ENCODE data around the gene AP4S1.
"Not testable (repeated sequence)": the region's sequence is repeated elsewhere in the genome, so short reads cannot be mapped to it uniquely, and the experiment has no call there.

Gene AP4S1, protein sequence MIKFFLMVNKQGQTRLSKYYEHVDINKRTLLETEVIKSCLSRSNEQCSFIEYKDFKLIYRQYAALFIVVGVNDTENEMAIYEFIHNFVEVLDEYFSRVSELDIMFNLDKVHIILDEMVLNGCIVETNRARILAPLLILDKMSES

DNA sequence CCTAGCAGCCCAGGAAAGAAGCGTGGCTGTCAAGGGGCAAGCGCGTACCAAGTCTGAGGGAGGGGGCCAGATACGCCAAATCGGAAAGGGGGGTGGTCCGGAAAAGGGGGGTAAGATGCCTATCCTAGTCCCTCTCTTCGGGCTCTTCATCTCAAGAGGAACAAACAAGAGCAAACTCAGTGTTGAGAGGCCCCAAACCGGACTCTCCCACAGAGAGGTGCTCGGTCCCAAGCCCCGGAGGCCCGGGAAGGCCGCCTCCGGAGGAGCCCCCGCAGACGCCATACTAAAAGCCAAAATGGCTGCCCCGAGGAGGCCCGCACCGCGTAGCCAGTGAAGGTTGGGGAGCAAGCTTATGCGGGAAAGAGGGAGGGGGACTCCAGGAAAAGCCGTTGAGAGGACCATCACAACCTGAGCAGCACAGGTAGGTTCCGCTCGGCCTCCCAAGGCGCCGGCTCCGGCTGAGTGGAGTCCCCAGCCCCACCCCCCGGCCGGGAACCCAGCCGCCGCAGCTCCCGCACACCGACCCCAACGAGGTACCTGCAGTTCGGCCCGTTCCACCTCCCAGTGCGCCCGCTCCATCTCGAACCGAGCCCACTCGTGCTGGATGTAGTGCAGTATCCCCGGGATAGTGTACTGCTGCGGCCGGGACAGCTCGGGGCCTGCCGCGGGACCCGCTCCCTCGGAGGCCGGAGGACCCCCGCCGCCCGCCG is at the start of gene AP4S1:
AP4S1 (plus strand) TSS at position 283 of the 710 bp plus-strand sequence. CDS start 40,548 bp downstream, outside the sequence.
- Histone ChIP-seq H3K4me2 (ENCODE audit: low read length) (peak within 1 kb of the TSS; percentile 76), H3K4me3 (ENCODE audit: low read depth, low read length) (peak within 1 kb of the TSS; percentile 93), H3K4me1 (no peaks in the 10 kb centered on the region), H3K27ac (peak within 1 kb of the TSS; percentile 97), H2AFZ (peak within 1 kb of the TSS; percentile 95), H3K79me2 (peaks cover 33% of the 10 kb centered on the region), H3K9ac (peak within 1 kb of the TSS; percentile 94), H3K27me3 (ENCODE audit: control insufficient read depth, insufficient read depth, low read length) (no peaks in the 10 kb centered on the region), H3K9me3 (ENCODE audit: control insufficient read depth, low read length) (no peaks in the 10 kb centered on the region), H3K36me3 (ENCODE audit: control insufficient read depth, insufficient read depth, low read length) (no peaks in the 10 kb centered on the region)
- TF ChIP-seq, protein P1, sequence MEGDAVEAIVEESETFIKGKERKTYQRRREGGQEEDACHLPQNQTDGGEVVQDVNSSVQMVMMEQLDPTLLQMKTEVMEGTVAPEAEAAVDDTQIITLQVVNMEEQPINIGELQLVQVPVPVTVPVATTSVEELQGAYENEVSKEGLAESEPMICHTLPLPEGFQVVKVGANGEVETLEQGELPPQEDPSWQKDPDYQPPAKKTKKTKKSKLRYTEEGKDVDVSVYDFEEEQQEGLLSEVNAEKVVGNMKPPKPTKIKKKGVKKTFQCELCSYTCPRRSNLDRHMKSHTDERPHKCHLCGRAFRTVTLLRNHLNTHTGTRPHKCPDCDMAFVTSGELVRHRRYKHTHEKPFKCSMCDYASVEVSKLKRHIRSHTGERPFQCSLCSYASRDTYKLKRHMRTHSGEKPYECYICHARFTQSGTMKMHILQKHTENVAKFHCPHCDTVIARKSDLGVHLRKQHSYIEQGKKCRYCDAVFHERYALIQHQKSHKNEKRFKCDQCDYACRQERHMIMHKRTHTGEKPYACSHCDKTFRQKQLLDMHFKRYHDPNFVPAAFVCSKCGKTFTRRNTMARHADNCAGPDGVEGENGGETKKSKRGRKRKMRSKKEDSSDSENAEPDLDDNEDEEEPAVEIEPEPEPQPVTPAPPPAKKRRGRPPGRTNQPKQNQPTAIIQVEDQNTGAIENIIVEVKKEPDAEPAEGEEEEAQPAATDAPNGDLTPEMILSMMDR (IDR thresholded peaks at IDR 0.05), result no peak

DNA sequence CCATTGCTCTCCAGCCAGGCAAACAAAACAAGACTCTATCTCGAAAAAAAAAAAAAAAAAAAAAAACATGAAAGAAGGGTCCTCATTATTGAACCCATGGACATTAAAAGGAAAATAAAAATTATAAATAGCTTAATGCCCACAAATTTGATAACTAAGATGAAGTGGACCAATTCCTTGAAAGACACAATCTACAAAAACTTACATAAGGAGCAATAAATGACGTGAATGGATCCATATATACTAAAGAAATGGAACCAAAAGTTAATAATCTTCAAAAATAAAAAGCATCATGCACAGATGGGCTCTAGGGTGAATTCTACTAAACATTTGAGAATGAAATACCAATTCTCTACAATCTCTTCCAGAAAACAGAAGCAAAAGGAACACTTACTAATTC is 47.7 kb upstream of the AP4S1 start:
- Histone ChIP-seq H3K4me2 (ENCODE audit: low read length) (no peak overlapping the region), H3K4me1 (peaks cover 5% of the 10 kb centered on the region), H3K9me3 (ENCODE audit: control insufficient read depth, low read length) (no peaks in the 10 kb centered on the region), H2AFZ (no peak overlapping the region), H3K4me3 (ENCODE audit: low read depth, low read length) (no peak overlapping the region), H3K9ac (no peak overlapping the region), H3K27ac (no peak overlapping the region), H3K27me3 (ENCODE audit: control insufficient read depth, insufficient read depth, low read length) (no peaks in the 10 kb centered on the region), H3K36me3 (ENCODE audit: control insufficient read depth, insufficient read depth, low read length) (no peaks in the 10 kb centered on the region), H3K79me2 (peaks cover 41% of the 10 kb centered on the region)
- TF ChIP-seq, protein P1 (IDR thresholded peaks at IDR 0.05), result no peak

DNA sequence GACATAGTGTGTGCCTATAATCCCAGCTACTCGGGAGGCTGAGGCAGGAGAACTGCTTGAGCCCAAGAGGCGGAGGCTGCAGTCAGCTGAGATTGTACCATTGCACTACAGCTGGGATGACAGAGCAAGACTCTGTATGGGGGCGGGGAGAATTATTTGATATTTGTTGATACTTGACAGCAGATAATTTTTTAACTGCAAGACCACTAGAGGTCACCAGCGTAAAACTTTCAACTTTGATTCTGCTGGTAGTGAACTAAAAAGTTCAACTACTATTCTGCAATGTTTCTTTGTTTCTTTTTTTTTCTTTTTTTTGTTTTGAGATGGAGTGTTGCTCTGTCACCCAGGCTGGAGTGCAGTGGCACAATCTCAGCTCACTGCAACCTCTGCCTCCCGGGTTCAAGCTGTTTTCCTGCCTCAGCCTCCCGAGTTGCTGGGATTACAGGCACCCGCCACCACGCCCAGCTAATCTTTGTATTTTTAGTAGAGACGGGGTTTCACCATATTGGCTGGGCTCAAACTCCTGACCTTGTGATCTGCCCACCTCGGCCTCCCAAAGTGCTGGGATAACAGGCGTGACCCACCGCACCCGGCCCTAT is 45.2 kb upstream of the AP4S1 start:
- H3K9ac ChIP-seq; H3K27ac ChIP-seq; H3K36me3 ChIP-seq (ENCODE audit: control insufficient read depth, insufficient read depth, low read length); H2AFZ ChIP-seq; H3K4me2 ChIP-seq (ENCODE audit: low read length); H3K9me3 ChIP-seq (ENCODE audit: control insufficient read depth, low read length); H3K4me3 ChIP-seq (ENCODE audit: low read depth, low read length); H3K4me1 ChIP-seq; H3K27me3 ChIP-seq (ENCODE audit: control insufficient read depth, insufficient read depth, low read length): not testable (repeated sequence)
- TF ChIP-seq, protein P1 (IDR thresholded peaks at IDR 0.05), result peak; percentile 67
- peaks cover 33% of the 10 kb centered on the region for H3K79me2 ChIP-seq

DNA sequence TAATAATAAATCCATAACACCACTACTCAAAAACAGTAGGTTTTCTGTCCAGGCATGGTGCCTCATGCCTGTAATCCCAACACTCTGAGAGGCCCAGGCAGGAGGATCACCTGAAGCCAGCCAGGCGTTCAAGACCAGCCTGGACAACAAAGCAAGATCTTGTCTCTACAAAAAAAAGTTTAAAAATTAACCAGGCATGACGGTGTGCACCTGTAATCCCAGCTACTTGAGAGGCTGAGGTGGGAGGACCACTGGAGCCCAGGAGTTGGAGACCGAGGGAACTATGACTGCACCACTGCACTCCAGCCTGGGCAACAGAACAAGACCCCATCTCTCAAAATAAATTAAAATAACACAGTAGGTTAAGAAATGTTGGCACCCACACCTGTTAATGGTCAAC is 44.5 kb upstream of the AP4S1 start:
- Histone ChIP-seq H3K4me3 (ENCODE audit: low read depth, low read length) (no peak overlapping the region), H3K27ac (no peak overlapping the region), H3K36me3 (ENCODE audit: control insufficient read depth, insufficient read depth, low read length) (no peaks in the 10 kb centered on the region), H3K4me2 (ENCODE audit: low read length) (no peak overlapping the region), H3K9ac (no peak overlapping the region), H3K79me2 (peaks cover 31% of the 10 kb centered on the region), H3K27me3 (ENCODE audit: control insufficient read depth, insufficient read depth, low read length) (no peaks in the 10 kb centered on the region), H3K9me3 (ENCODE audit: control insufficient read depth, low read length) (no peaks in the 10 kb centered on the region), H2AFZ (no peak overlapping the region), H3K4me1 (no peaks in the 10 kb centered on the region)
- TF ChIP-seq, protein P1 (IDR thresholded peaks at IDR 0.05), result no peak
